Measurements from ENCODE around the gene GNB1.
A peak's percentile ranks its signal among the peaks of the same experiment; 100 is the strongest.

Gene GNB1

DNA sequence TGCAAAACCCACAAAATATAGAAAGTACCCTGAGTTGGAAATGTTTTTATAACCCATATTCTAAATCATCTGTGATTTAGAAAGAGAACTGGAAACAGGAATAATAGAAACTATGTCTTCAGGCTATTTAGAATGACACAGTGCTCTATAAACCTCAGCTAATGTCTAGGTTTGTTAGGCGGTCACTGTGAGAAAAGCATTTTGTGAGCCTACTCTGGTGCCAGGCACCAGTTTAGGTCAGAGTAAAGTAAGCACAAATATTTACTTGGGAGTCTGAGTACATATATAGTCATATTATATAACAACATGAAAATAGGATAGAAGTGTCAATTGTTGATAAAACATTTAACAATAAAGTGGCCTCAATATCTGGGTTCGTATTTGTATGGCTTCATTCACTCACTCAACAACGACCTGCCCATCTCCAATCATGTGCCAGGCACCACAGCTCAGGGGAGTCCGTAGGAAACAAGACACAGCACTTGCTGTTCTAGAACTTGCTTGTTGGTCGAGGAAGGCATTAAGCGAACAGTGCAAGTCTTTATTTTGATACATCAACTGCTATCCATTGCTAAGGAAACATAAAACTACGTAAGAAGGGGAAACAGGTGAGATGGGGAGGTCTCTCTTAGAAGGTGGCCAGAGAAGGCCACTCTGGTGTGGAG, 37.2 kb downstream of the GNB1 start:
- no peak for DNase-seq

DNA sequence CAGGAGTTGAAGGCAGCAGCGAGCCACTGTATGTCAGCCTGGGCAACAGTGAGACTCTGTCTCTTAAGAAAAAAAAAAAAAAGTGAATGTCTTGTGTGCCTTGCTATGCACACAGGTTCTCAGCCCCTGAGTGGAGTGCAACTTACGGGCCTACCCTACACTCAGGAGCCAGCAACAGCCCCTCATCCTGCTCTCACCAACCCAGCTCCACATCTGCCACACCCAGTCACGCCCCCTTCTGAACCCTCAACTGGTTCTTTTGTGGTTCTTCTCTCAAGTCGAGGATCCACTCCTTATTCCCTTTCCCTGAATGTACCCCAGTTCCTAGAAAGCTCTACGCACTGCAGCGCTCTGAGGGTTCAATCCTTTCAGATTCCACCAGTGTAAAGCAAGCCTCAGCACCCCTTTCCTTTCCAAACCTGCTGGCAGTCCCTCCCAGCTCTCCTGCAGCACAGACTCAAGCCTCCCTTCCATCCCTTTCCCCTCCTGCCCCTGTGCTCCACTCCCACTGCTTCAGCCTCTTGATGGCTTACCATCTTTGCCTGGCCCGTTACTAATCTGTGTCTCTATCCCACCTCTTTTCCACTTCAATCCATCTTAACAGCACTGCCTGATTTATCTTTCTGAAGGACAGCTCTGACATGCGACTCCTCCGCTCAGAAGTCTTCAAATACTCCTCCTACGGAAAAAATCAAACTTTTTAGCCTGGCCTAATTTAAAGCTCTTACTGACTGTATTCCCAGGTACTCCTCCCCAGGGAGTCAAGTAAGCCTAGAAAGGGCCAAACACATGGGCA, 38.1 kb downstream of the GNB1 start:
- no peak for DNase-seq

DNA sequence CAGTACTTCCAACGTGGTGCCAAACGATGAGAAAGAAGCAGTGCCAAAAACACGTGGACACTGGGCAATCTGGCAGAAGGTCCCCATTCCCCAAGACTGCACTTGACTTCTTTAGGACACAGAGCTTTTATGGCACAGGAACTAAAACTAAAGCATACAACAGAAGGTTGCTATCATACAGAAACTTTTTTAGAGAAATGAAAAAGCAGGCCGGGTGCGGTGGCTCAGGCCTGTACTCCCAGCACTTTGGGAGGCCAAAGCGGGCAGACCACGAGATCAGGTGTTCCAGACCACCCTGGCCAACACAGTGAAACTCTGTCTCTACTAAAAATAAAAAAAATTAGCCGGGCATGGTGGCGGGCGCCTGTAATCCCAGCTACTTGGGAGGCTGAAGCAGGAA, 43.0 kb downstream of the GNB1 start:
- DNase-seq: no peak

DNA sequence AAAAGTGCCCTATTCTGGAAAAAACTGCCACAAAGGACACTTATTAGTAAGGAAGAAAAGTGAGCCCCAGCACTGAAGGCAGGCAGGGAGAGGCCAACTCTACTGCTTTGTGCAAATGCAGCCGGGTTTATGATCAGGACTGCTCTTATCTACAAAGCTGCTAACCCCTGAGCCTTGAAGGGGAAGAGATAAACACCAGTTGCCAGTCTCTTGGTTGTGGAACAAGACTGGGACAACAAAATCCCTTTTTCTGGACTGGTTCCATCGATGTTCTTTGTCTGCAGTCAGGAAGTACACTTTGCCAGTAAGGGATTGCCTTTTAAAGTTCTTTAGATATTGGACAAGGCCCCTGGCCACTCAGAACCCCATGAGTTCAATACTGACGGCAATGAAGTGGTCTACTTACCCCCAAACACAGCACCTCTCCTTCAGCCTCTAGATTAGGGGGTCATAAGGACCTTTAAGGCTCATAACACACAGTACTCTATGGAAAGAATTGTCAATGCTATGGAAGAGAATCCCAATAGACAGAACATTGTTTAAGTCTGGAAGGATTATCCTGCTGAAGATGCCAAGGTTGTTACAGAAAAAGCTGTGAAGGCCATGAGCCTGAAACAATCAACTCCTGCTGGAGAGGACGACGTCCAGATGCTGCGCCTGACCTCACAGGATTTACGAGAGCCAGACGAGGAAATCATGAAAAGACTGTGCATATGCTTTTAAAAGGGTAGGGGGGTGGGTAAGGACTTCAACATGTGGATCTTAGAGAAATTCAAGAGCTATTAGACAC, 43.6 kb downstream of the GNB1 start:
- DNase-seq: no peak

DNA sequence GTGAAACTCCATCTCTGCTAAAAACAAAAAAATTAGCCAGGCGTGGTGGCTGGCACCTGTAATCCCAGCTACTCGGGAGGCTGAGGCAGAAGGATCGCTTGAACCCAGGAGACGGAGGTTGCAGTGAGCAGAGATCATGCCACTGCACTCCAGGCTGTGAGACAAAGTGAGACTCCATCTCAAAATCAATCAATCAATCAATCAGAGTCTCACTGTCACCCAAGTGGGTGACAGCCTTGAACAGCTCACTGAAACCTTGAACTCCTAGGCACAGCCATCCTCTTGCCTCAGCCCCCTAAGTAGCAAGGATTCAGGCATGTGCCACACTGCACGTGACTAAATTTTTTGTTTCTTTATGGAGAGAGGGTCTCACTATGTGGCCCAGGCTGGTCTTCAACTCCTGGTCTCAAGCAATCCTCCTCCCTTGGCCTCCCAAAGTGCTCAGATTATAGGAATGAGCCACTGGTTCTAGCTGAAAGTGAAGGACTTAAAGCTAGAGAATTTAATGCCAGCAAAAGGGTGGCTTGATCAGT, 44.4 kb downstream of the GNB1 start:
- no peak for DNase-seq

DNA sequence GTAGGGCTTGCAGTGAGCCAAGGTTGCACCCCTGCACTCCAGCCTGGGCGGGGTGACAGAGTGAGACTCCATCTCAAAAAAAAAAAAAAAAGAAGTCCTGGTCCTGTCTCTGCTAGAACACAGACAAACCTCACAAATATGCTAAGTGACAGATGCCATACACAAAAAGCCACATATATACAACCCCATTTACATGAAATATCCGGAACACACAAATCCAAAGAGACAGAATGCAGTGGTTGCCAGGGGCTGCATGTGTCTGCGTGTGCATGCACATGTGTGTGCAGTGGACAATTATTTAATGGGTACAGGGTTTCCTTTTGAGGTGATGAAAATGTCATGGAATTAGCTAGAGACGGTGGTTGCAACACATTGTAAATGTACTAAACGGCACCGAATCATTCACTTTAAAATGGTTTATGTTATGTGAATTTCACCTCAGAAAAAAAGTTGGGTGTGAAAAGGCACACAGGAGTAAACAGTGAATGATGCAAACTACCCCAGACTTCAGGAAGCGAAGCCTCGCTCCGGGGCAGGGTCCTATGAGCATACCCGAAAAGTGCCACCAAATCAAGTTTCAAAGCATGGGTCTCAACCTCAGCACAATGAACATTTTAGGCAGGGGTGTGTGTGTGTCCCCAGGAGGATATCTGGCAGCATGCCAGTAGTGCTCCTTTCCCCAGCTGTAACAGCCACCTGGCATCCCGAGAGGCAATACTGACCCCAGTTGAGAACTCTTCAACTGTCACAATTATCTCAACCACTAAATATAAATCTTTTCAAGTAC, 48.3 kb downstream of the GNB1 start:
- DNase-seq: peak; percentile 1

DNA sequence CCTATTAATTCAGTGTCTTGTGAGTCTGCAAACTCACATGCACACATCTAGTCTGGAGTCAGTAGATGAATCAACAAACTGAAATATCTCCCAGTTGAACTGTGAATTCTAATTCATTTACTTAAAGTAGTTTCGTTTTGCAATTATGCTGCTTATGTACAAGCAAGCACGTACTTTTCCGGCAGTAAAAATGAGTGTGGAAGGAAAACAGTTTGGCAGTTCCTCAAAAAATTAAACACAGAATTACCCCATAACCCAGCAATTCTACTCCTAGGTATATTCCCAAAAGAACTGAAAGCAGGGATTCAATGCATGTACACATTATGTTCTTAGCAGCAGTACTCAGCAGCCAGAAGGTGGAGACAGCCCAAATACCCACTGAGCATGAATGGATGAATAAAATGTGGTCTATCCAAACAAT, 49.3 kb downstream of the GNB1 start:
- DNase-seq: no peak

DNA sequence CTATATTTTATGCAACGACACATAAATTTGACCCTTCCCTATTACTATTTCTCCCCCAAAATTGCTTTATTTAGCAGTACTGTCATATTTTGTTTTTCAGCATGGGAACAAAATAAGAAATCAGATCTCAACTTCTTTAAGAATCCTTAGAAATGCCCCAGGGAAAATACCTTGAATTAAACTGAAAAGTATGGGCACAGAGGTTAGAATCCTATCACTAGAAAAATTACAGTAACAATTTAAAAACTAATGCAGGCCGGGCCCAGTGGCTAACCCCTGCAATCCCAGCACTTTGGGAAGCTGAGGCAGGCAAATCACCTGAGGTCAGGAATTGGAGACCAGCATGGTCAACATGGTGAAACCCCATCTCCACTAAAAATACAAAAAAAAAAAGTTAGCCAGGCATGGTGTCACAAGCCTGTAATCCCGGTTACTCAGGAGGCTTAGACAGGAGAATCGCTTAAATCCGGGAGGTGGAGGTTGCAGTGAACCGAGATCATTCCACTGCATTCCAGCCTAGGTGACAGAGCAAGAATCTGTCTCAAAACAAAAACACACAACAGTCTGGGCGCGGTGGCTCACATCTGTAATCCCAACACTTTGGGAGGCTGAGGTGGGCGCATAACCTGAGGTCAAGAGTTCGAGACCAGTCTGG, 51.4 kb downstream of the GNB1 start:
- DNase-seq: no peak

DNA sequence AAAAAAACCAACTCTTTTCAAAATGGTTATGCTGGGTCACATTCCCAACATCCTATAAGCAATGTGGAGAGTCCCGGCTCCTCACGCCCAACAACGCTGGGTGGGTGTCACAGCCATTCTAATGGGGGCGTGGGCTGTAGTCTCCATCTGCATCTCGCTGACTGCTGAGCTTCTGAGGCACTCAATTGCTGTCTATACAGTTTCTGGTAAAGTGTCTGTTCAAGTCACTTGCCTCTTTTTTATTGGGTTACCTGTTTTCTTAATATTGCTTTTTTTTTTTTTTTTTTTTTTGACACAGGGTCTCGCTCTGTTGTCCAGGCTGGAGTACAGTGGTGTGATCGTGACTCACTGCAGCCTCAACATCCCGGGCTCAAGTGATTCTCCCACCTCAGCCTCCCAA, 54.8 kb downstream of the GNB1 start:
- no peak for DNase-seq

DNA sequence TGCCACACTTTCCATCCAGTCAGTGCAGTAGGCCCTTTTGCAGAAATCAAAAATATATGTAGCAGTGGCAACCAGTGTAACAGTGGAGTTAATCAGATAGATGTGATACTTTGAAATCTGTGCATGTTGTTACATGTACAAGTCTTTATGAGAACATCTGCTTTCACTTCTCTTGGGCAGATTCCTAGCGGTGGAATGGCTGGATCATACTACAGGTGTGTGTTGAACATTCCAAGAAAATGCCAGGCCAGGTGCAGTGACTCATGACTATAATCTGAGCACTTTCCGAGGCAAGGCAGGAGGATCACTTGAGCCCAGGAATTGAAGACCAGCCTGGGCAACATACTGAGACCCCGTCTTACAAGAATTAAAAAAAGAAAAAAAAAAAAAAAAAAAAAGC, 55.3 kb downstream of the GNB1 start:
- DNase-seq: no peak

DNA sequence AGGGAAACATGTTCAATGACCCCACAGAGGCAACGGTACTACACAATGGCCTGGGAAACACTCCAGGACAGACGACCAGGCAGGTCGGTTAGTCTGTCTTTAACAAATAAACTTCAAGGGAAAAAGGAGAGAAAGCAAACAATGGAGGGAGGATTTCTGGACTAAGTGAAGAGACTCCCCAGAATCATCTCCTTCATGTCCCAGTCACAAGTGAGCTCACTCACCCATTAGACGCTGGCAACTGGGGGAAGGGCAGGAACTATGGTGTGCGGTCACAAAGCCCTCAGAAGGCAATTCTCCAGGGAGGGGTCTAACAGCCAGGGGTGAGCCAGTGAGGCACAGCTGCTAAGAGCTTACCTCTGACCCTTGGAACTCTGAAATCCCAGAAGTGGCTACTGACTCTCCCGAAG, 57.0 kb downstream of the GNB1 start:
- no peak for DNase-seq

DNA sequence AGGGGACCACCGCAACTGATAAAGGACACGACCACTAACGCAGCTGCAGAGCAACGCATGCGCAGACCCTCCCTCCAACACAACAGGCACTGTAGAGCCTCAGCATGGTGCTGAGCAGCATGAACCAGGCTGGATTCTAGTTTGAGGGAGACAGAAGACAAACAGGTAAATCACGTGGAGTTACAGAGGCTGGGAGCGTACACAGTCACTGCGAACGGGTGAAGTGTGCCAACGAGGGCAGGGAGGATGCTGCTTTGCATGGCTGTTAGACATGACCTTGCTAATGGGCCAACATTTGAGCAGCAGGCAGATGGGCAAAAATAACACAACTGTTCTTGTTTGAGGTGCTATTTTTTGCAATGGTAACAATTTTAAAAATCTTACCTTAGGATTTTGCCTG, 57.4 kb downstream of the GNB1 start:
- DNase-seq: no peak

DNA sequence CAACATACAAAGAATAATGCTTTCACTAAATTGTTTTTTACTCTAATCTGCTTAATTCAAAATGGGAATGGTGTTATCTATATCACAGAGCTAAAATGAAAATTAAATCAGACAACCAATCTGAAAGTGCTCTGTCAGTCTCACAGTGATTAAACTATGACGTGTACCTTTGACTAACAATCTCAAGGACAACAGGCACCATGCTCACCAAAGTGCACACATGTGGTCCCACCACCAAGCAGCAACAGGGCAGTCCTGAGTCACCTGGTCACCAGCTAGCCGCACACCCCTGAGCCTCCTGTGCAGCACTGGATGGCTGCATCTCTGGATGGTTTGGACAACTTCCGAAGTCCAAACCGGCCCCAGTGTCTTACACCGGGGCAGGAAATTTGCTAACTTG, 58.1 kb downstream of the GNB1 start:
- no peak for DNase-seq

DNA sequence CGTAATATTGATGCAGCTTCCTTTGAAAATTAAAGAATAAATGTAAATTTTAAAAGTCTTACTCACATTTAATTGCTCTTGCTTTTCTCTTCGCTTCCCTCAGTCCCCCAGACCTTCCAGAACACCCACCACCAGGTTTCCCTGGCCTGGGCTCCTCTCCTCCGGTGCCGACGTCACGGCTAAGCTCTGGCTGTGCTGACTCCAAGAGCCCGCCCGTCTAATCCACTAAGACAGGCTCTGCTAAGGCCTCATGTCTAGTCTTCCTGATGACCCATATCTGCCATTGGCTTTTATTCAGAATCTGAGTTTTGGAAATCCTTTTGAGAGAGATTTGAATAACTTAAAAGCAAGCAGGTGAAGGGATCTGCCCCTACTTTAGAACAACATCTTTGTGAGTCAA, 58.7 kb downstream of the GNB1 start:
- no peak for DNase-seq

DNA sequence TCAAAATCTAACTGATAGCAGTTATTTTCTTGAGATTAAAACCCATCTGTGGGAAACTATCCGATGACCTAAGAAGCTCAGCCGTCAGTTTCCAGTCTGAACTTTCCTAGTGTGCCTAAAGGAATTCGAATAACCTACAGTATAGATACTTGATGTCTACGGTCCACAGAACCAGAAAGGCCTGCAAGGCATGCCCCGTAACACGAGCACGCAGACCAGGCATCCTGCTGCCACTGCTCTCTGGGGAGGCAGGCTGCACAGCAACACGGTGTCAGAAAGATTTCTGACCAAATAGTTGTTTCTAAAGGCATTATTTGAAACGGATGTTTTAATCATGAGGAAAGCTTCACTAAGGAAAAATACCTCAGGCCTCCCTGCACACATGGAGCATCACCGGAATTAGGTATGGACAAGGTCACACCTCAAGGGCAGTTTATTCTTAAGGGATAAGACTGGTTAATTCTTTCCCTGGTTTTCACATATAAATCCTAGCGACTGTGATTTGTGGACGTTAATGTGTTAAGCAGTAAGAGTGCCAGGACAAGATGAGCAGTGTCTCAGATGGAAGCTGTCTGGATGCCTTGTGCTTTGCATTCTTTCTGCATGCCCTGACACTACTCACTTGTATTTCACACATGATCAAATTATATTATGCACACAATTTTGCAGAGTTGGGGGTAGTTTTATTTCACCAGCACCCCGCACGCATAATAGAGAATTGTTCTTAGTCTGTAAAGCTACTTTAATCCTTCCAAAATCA, 63.6 kb downstream of the GNB1 start:
- no peak for DNase-seq

DNA sequence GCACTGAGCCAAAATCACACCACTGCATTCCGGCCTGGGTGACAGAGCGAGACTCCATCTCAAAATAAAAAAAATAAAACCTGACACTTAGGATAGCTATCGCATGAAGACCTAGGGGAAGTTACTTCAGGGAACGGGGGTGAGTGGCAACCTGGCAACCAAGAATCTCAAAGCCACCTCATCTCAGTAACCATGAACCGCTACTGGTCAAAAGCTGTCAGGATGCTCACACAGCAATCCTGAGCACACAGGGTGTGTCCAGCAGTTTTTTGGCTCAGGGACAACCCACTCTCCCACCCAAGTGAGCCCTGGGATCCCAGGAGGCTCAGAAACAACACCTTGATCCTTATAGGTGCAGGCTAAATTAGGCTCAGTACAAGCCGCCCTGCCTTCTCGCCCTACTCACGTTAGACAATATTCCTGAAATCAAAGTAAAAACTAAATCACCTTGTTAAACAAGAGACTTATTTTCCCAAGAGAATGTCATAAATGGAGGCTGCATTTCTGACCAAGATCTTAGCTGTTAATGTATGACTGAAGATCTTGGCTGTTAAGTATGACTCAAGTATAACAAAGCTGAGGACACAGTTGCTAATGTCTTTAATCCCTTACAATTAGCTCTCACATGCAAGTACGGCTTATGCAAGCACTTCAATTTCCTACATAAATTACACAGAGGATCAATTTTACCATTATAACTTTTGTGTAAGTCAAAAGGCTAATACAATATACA, 64.4 kb downstream of the GNB1 start:
- DNase-seq: no peak

DNA sequence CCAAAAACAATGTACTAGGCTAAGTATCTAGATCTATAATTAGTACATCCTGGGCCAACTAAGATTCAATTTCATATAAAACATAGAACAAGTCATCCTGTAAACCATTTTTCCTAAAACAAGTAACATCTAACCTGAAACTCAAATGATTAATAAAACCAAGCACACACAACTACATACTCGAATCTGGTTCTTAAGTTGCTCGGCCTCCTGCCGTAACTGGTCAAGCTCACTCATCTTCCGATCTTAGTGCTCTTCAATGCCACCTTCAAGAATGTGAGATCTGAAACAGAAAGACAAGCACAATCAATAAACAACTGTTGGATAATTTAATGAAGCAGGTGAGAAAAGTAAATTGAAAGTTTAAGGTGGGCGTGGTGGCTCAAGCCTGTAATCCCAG, 65.7 kb downstream of the GNB1 start:
- no peak for DNase-seq

DNA sequence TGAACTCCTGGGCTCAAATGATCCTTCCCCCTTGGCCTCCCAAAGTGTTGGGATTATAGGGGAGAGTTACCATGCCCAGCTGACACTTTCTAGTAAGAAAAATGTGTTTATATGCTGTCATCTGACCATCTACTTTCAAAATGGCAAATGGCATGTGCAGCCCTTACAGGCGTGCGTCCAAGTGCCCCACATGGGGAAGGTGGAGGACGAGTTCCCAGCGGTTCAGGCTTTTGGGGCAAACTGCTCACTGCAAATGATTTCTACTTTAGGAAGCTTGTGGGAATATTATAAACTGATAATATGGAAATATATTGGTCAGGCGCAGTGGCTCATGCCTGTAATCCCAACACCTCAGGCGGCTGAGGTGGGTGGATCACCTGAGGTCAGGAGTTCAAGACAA, 71.1 kb downstream of the GNB1 start:
- DNase-seq: no peak

DNA sequence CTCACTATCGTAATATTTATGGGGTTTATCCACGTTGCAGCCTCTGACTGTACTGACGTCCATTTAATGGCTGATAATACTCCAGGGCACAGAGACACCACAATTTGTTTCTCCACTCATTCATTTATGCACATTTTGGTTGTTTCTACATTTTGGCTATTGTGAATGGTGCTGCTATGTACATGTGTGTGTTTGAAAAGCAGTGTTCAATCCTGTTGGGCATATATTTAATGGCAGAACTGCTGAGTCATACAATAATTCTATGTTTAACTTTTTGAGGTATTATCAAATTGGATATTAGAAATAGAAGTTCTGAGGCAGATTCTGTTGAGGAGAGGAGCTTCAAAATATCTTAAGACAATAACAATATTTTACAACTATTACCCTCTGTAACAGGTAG, 73.7 kb downstream of the GNB1 start:
- DNase-seq: no peak

DNA sequence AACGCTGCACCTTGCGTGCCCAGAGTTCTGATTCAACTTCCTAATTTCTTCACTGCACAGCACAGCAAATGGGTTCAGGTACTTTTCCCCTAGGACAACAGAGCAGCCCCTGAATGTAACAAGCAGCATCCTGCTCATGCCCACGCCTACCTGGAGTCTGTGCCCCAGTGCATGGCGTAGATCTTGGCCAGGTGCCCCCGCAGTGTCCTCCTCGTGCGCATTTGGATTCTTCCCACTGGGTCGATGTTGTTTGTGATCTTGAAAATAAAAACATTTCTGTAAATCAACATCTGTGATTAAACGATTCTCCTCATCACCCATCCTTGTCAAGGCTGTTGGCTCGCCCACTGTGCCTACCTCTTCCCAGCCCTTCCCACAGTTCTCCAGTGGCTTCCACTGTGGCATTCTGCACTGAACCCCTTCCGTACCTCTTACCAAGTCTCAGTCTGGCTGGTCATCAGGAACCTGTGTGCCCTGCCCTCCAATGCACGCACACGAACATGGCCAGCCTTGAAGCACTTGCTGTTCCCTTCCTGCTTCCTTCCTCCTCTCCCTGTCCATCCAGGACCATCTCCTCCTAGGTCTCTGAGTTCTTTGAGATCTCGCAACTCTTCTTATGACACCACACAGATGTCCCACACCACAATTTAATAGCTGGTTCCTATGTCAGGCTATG, 75.1 kb downstream of the GNB1 start:
- no peak for DNase-seq
